ENCODE measurements around the gene ATP6V1G3.

GRCh38 chr1:198497326-198498102, 43.0 kb downstream of the ATP6V1G3 start:
- TF ChIP-seq, protein P1, sequence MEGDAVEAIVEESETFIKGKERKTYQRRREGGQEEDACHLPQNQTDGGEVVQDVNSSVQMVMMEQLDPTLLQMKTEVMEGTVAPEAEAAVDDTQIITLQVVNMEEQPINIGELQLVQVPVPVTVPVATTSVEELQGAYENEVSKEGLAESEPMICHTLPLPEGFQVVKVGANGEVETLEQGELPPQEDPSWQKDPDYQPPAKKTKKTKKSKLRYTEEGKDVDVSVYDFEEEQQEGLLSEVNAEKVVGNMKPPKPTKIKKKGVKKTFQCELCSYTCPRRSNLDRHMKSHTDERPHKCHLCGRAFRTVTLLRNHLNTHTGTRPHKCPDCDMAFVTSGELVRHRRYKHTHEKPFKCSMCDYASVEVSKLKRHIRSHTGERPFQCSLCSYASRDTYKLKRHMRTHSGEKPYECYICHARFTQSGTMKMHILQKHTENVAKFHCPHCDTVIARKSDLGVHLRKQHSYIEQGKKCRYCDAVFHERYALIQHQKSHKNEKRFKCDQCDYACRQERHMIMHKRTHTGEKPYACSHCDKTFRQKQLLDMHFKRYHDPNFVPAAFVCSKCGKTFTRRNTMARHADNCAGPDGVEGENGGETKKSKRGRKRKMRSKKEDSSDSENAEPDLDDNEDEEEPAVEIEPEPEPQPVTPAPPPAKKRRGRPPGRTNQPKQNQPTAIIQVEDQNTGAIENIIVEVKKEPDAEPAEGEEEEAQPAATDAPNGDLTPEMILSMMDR (IDR thresholded peaks at IDR 0.05 in 4 of 5, conservative IDR thresholded peaks at IDR 0.05 in 1 of 5): no peak
- no peak for TF ChIP-seq POLR2A (IDR thresholded peaks at IDR 0.05)
